Endothelial cell of umbilical vein (primary cell): ENCODE data around the gene NDUFAB1. TPM values are rescaled to one million over a fixed set of nuclear protein-coding genes. Genes with fewer than 3 reads are reported as not detected.

Experiments used
- BruUV-seq: library from RNA; stranded (reverse); fragments of 400-500 nt; replicated peaks from 2 replicates; lab custom pipeline; 2021; lab: Mats Ljungman, UMichigan
- CTCF ChIA-PET: fragments of 300-600, 350-600 bp; sonication (Branson Sonifier 250); formaldehyde crosslinking; loops from one replicate; lab custom pipeline; 2021; ENCODE audit warnings: antibody characterized with exemption, inconsistent platforms; lab: Charles Lee
- POLR2A ChIA-PET: fragments of 300-600, 350-600 bp; sonication (Branson Sonifier 250); formaldehyde crosslinking; loops from one replicate; lab custom pipeline; 2021; ENCODE audit warnings: antibody characterized with exemption, inconsistent platforms; lab: Charles Lee
- DNase-seq: peaks from one replicate; pipeline ENCODE4 v3.0.0-alpha.2; 2011; ENCODE audit warnings: low read depth, low spot score
- FAIRE-seq: peaks from 2 replicates; lab custom pipeline; 2011; peaks lifted over from hg19 to GRCh38; lab: Jason Lieb, UNC
- H2AFZ ChIP-seq: 2 replicates; pipeline ENCODE4 v1.6.0; 2012; ENCODE audit warnings: low read depth, low read length, control low read depth, inconsistent platforms
- H3K27ac ChIP-seq: 2 replicates; pipeline ENCODE4 v1.5.1; 2011; ENCODE audit warnings: low read depth, mild to moderate bottlenecking, control low read depth, low read length, moderate library complexity; ENCODE audit not compliant: insufficient read depth
- H3K27me3 ChIP-seq, 2 experiments: 2 replicates each; pipeline versions ENCODE4 v1.6.0 to v1.6.1; 2011; ENCODE audit warnings: low read length in 2 of 2, mixed read lengths in 1 of 2; ENCODE audit not compliant: control insufficient read depth in 2 of 2, insufficient read depth in 2 of 2
- H3K36me3 ChIP-seq, 2 experiments: 2 replicates in 1 of 2; 3 replicates in 1 of 2; pipeline ENCODE4 v1.5.1; 2011; ENCODE audit warnings: low read length in 2 of 2, mild to moderate bottlenecking in 1 of 2, moderate library complexity in 1 of 2; ENCODE audit not compliant: control insufficient read depth in 2 of 2, insufficient read depth in 2 of 2; ENCODE audit errors: extremely low read depth in 1 of 2
- H3K4me1 ChIP-seq: 3 replicates; pipeline ENCODE4 v1.5.1; 2011; ENCODE audit warnings: mild to moderate bottlenecking, low read length; ENCODE audit not compliant: control insufficient read depth, insufficient read depth; ENCODE audit errors: extremely low read depth
- H3K4me2 ChIP-seq: 2 replicates; pipeline ENCODE4 v1.6.1; 2011; ENCODE audit warnings: low read length, control low read depth, mixed read lengths; ENCODE audit not compliant: insufficient read depth
- H3K4me3 ChIP-seq, 3 experiments: fragments of 200-600 bp in 1 of 3; sonication (generic), shearing (Covaris generic) in 1 of 3; replicated peaks in 1 of 3; 2 replicates each; pipeline ENCODE4 v1.5.1; 2011 to 2016; ENCODE audit warnings: control low read depth in 3 of 3, low read length in 3 of 3, mild to moderate bottlenecking in 2 of 3, inconsistent platforms in 1 of 3, low read depth in 1 of 3, moderate library complexity in 1 of 3; ENCODE audit not compliant: insufficient read depth in 1 of 3
- H3K79me2 ChIP-seq: 2 replicates; pipeline ENCODE4 v1.6.0; 2012; ENCODE audit warnings: low read length, inconsistent platforms; ENCODE audit not compliant: control insufficient read depth, insufficient read depth
- H3K9ac ChIP-seq: replicated peaks from 2 replicates; pipeline ENCODE3; 2011; ENCODE audit warnings: low read length, control low read depth; ENCODE audit not compliant: insufficient read depth; ENCODE audit errors: extremely low read depth
- H3K9me1 ChIP-seq: replicated peaks from 3 replicates; pipeline ENCODE4 v1.6.0; 2011; ENCODE audit warnings: mild to moderate bottlenecking, low read length; ENCODE audit not compliant: control insufficient read depth, insufficient read depth; ENCODE audit errors: extremely low read depth
- H3K9me3 ChIP-seq: replicated peaks from 2 replicates; pipeline ENCODE4 v1.5.1; 2012; ENCODE audit warnings: low read length, inconsistent platforms; ENCODE audit not compliant: control insufficient read depth, insufficient read depth
- H4K20me1 ChIP-seq: replicated peaks from 2 replicates; pipeline ENCODE3; 2011; ENCODE audit warnings: mild to moderate bottlenecking, low read length; ENCODE audit not compliant: control insufficient read depth, insufficient read depth; ENCODE audit errors: extremely low read depth
- CTCF ChIP-seq, 2 donors: IDR thresholded peaks; 1 replicate in 1 of 2; 2 replicates in 1 of 2; pipeline ENCODE4 v1.5.1; 2011; ENCODE audit warnings: low read length in 2 of 2, mild to moderate bottlenecking in 2 of 2, moderate library complexity in 2 of 2, control low read depth in 1 of 2, inconsistent platforms in 1 of 2, low read depth in 1 of 2; ENCODE audit not compliant: insufficient read depth in 1 of 2; ENCODE audit errors: extremely low read depth in 1 of 2
- EZH2 ChIP-seq: IDR thresholded peaks from 2 replicates; pipeline ENCODE4 v1.6.1; 2012; ENCODE audit warnings: borderline replicate concordance, low read depth, mild to moderate bottlenecking, moderate library complexity, low read length, inconsistent platforms; ENCODE audit not compliant: severe bottlenecking
- GATA2 ChIP-seq: IDR thresholded peaks from 2 replicates; pipeline ENCODE4 v1.7.0; 2011; ENCODE audit warnings: low read depth, mild to moderate bottlenecking, moderate library complexity, mixed read lengths, low read length; ENCODE audit not compliant: insufficient read length, insufficient read depth
- JUN ChIP-seq: IDR thresholded peaks from 2 replicates; pipeline ENCODE4 v1.6.1; 2011; ENCODE audit warnings: borderline replicate concordance, low read depth; ENCODE audit not compliant: insufficient read length, insufficient read depth
- MAX ChIP-seq: IDR thresholded peaks from 2 replicates; pipeline ENCODE4 v1.6.1; 2011; ENCODE audit not compliant: insufficient read depth, insufficient read length
- MYC ChIP-seq: IDR thresholded peaks from one replicate; pipeline ENCODE4 v1.6.1; 2011; ENCODE audit warnings: mild to moderate bottlenecking, low read depth, low read length
- POLR2A ChIP-seq: IDR thresholded peaks from 2 replicates; pipeline ENCODE4 v1.6.1; 2012; ENCODE audit warnings: low read depth, mild to moderate bottlenecking, control low read depth, low read length
- POLR2AphosphoS5 ChIP-seq: IDR thresholded peaks from 2 replicates; pipeline ENCODE4 v1.6.1; 2012; ENCODE audit warnings: low read depth, mild to moderate bottlenecking, control low read depth, low read length, moderate library complexity; ENCODE audit not compliant: insufficient read depth
- dilution Hi-C: fragments of 300-500 bp; cut with MboI; formaldehyde crosslinking; loops from one replicate; pipeline ENCODE4 v1.15.0; 2019; ENCODE audit warnings: low sequenced_read_pairs; ENCODE audit not compliant: extremely low pct_ligation_motif_present
- intact Hi-C: fragments of 100-400 bp; cut with micrococcal nuclease; formaldehyde crosslinking; loops from one replicate; pipeline ENCODE4 v1.10.0; 2022
- polyA plus RNA-seq, 4 experiments: library from polyadenylated mRNA; depleted of rRNA in 3 of 4; stranded (reverse) in 3 of 4; unstranded in 1 of 4; fragments of >200 nt; gene quantifications; 2 replicates each; pipeline versions ENCODE4 v1.2.1 to v1.2.3, GENCODE V29; 2011 to 2012; ENCODE audit warnings: missing spikeins in 1 of 4
- total RNA-seq: library from RNA; stranded (reverse); gene quantifications from 2 replicates; pipeline ENCODE4 v1.2.3, GENCODE V29; 2021

NDUFAB1 gene
- total and polyA plus RNA-seq, 2 donors (not counting 3 experiments of a cell fraction or from before 2014, with no cell fraction given): 112 to 228 TPM

- peak overlapping the region; percentile 96 for H3K27ac ChIP-seq
These were observed 11.6 kb upstream of the NDUFAB1 start for GRCh38 chr16:23607726-23608125.

More at GRCh38 chr16:23607726-23608125, 11.6 kb upstream of the NDUFAB1 start:
- intact Hi-C loops (loop anchor here (1.0 kb wide), 4 partner anchors 11 to 71 kb away; partner anchors contain the start of genes DCTN5, EARS2, NDUFAB1 and PALB2), dilution Hi-C loops (no loop called here)
- Histone ChIP-seq H3K27me3 (no peaks in the 10 kb centered on the region), H3K79me2 (no peaks in the 10 kb centered on the region), H3K9me1 (no peaks in the 10 kb centered on the region), H3K9me3 (no peaks in the 10 kb centered on the region), H3K36me3 (no peaks in the 10 kb centered on the region), H3K9ac (peak overlapping the region; percentile 74), H2AFZ (peak overlapping the region; percentile 53), H3K4me1 (peaks cover 13% of the 10 kb centered on the region), H3K4me2 (peak overlapping the region; percentile 81), H4K20me1 (no peaks in the 10 kb centered on the region), H3K4me3 (peak overlapping the region in 1 of 3 experiments; percentile 28)
- FAIRE-seq (no peak), DNase-seq (no peak)
- CTCF ChIA-PET: interaction anchor here (1.0 to 2.4 kb wide), 2 partner anchors 11 to 87 kb away, joined by 3 to 12 read pairs; no protein-coding TSS in a partner anchor
- TSS peak; percentile 91 for BruUV-seq
- TF ChIP-seq POLR2A (no peak), MAX (no peak), EZH2 (no peak), GATA2 (no peak), JUN (no peak), CTCF (IDR thresholded peaks at IDR 0.05; ENCODE audit: extremely low read depth in 1 of 2, insufficient read depth in 1 of 2, low read depth in 1 of 2, low read length in 2 of 2) (no peak), POLR2AphosphoS5 (no peak), MYC (no peak)
- POLR2A ChIA-PET: no interaction called here
